OCI-LY3 (cell line): ENCODE data around the gene IQSEC1.

Source experiments
- H2AFZ ChIP-seq: fragments of 200-600, 300-600 bp; shearing (Covaris generic); 2 replicates; pipeline ENCODE4 v1.6.0; 2014; ENCODE audit warnings: antibody characterized with exemption, low read depth, low read length
- H3K27ac ChIP-seq: fragments of 200-600, 300-600 bp; sonication (generic); 2 replicates; pipeline ENCODE4 v1.5.1; 2014; ENCODE audit warnings: mild to moderate bottlenecking, low read length, moderate library complexity, mixed read lengths
- H3K27me3 ChIP-seq: fragments of 200-600, 300-600 bp; sonication (generic); 2 replicates; pipeline ENCODE4 v1.6.1; 2014; ENCODE audit warnings: low read depth, low read length, mixed read lengths
- H3K36me3 ChIP-seq: fragments of 200-600, 300-600 bp; sonication (generic); replicated peaks from 2 replicates; pipeline ENCODE3; 2014; ENCODE audit warnings: low read depth, low read length, mixed read lengths
- H3K4me1 ChIP-seq: fragments of 300-600, 200-600 bp; sonication (generic); 2 replicates; pipeline ENCODE4 v1.6.1; 2014; ENCODE audit warnings: low read length, mixed read lengths
- H3K4me2 ChIP-seq: fragments of 200-600, 300-600 bp; sonication (generic); 2 replicates; pipeline ENCODE4 v1.6.1; 2014; ENCODE audit warnings: low read length, mixed read lengths
- H3K4me3 ChIP-seq: fragments of 300-600, 200-600 bp; sonication (generic); 2 replicates; pipeline ENCODE4 v1.5.1; 2014; ENCODE audit warnings: antibody characterized with exemption, mild to moderate bottlenecking, low read length, moderate library complexity
- H3K79me2 ChIP-seq: fragments of 300-600, 200-600 bp; shearing (Covaris generic); 2 replicates; pipeline ENCODE4 v1.6.1; 2014; ENCODE audit warnings: mild to moderate bottlenecking, low read length, mixed read lengths
- H3K9ac ChIP-seq: fragments of 300-600, 200-600 bp; shearing (Covaris generic); 2 replicates; pipeline ENCODE4 v1.6.0; 2014; ENCODE audit warnings: mild to moderate bottlenecking, low read length, moderate library complexity
- H3K9me3 ChIP-seq: fragments of 200-600, 300-600 bp; shearing (Covaris generic); 2 replicates; pipeline ENCODE4 v1.6.1; 2014; ENCODE audit warnings: low read length, mixed read lengths; ENCODE audit not compliant: insufficient read depth
- H4K20me1 ChIP-seq: fragments of 200-600, 300-600 bp; sonication (generic); 2 replicates; pipeline ENCODE4 v1.6.1; 2016; ENCODE audit warnings: low read length, mixed read lengths; ENCODE audit not compliant: insufficient read depth
- EZH2phosphoT487 ChIP-seq: fragments of 200-600 bp; shearing (Covaris generic); IDR thresholded peaks from 2 replicates; pipeline ENCODE4 v1.6.1; 2018; ENCODE audit warnings: antibody characterized with exemption, mixed run types, low read depth
- TF ChIP-seq, protein P1 (sequence below): fragments of 200-600, 300-600 bp; sonication (generic); IDR thresholded peaks from 2 replicates; pipeline ENCODE4 v1.5.1; 2014; ENCODE audit warnings: antibody characterized with exemption, low read length, low read depth

Gene IQSEC1

DNA sequence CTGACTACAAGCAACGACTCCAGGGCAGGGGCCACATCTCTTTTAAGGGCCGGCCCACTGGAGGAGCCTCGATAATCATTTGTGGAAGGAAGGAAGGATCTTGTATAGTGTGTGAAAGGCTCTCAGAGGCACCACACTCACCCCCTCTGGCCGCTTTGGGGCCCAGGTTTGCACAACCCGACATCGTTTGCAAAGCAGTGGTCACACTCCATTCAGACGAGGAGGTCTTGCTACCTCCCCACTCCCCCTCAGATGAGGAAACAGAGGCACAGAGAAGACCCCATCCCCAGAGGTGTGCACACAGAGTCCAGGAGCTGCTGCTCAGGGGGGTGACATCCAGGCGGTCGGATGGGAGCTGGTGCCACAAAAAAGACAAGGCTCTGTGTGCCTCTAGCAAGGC lies 29.6 kb downstream of the IQSEC1 start:
- H4K20me1 ChIP-seq = no peaks in the 10 kb centered on the region
- H3K36me3 ChIP-seq = no peaks in the 10 kb centered on the region
- no peaks in the 10 kb centered on the region for H3K27me3 ChIP-seq
- H3K9me3 ChIP-seq = no peaks in the 10 kb centered on the region
- no peak overlapping the region for H3K27ac ChIP-seq
- H3K4me1 ChIP-seq = peaks cover 68% of the 10 kb centered on the region
- H3K4me3 ChIP-seq = no peak overlapping the region
- no peak overlapping the region for H3K9ac ChIP-seq
- no peak overlapping the region for H2AFZ ChIP-seq
- TF ChIP-seq, protein P1, sequence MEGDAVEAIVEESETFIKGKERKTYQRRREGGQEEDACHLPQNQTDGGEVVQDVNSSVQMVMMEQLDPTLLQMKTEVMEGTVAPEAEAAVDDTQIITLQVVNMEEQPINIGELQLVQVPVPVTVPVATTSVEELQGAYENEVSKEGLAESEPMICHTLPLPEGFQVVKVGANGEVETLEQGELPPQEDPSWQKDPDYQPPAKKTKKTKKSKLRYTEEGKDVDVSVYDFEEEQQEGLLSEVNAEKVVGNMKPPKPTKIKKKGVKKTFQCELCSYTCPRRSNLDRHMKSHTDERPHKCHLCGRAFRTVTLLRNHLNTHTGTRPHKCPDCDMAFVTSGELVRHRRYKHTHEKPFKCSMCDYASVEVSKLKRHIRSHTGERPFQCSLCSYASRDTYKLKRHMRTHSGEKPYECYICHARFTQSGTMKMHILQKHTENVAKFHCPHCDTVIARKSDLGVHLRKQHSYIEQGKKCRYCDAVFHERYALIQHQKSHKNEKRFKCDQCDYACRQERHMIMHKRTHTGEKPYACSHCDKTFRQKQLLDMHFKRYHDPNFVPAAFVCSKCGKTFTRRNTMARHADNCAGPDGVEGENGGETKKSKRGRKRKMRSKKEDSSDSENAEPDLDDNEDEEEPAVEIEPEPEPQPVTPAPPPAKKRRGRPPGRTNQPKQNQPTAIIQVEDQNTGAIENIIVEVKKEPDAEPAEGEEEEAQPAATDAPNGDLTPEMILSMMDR = no peak
- no peak for TF ChIP-seq EZH2phosphoT487
- 0 out of 2 replicates have a peak, but pooled peaks cover 5% of the 10 kb centered on the region for H3K79me2 ChIP-seq
- no peak overlapping the region for H3K4me2 ChIP-seq

DNA sequence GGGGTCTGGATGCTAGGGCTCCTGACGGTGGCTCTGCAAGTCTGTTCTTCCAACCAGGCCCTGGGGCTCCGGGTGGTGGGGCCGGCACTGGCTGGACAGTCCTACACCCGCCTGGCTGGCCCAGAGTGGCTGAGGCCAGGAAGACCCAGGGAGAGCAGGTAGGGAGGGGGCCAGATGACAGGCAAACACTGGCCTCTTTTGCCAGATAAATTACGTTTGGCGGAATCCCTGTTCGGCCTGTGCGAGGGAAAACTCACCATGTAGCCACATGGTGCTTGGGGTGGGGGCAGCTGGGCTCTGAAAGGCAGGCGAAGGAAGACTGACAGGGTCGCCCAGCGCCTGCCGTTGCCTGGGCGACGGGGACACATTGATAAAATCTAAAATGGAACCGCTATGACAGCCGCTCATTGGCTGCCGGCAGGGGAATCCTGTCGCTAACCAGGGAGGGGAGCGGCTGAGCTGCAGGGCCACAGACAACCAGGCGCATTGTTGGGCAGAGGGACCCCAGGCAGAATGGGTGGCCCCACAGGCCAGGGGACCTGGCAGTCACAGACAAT lies 30.4 kb downstream of the IQSEC1 start:
- Histone ChIP-seq H4K20me1 (no peaks in the 10 kb centered on the region), H3K27ac (no peak overlapping the region), H3K9ac (no peak overlapping the region), H3K4me1 (peaks cover 62% of the 10 kb centered on the region), H3K4me3 (no peak overlapping the region), H3K36me3 (no peaks in the 10 kb centered on the region), H3K9me3 (no peaks in the 10 kb centered on the region), H3K79me2 (0 out of 2 replicates have a peak, but pooled peaks cover 5% of the 10 kb centered on the region), H2AFZ (no peak overlapping the region), H3K4me2 (no peak overlapping the region), H3K27me3 (no peaks in the 10 kb centered on the region)
- TF ChIP-seq, protein P1 = no peak
- TF ChIP-seq EZH2phosphoT487 = no peak

DNA sequence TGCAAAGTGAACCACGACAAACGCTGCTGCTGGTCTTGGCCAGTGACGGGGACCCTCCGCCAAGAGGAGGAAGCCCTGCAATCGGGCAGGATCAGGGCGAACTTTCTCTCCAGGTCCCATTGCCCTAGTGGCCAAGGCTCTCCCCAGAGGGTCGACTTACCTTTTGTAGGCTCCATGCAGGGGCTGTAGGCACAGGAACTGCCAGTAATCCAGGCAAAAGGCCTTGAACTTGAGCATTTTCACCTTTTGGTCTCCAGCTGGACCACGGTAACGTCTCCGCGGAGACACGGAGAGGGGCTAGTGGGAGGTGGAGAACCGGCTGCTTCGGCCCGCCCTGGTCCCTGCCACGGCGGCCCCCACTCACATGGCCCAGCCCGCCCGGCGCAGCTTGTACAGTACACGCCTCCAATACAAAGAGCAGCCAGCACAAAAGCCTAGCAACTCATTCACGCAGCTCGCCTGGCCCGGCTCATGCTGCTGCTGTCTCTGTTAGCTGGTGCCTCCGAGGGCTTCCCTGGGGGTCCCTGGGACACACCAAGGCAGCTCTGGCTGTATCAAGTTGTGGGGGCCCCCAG lies 31.0 kb downstream of the IQSEC1 start:
- Histone ChIP-seq H3K4me2 (no peak overlapping the region), H4K20me1 (no peaks in the 10 kb centered on the region), H3K9ac (no peak overlapping the region), H3K27me3 (no peaks in the 10 kb centered on the region), H3K79me2 (0 out of 2 replicates have a peak, but pooled peaks cover 3% of the 10 kb centered on the region), H3K4me3 (no peak overlapping the region), H2AFZ (no peak overlapping the region), H3K36me3 (no peaks in the 10 kb centered on the region), H3K4me1 (peaks cover 56% of the 10 kb centered on the region), H3K27ac (no peak overlapping the region), H3K9me3 (no peaks in the 10 kb centered on the region)
- TF ChIP-seq EZH2phosphoT487 = no peak

DNA sequence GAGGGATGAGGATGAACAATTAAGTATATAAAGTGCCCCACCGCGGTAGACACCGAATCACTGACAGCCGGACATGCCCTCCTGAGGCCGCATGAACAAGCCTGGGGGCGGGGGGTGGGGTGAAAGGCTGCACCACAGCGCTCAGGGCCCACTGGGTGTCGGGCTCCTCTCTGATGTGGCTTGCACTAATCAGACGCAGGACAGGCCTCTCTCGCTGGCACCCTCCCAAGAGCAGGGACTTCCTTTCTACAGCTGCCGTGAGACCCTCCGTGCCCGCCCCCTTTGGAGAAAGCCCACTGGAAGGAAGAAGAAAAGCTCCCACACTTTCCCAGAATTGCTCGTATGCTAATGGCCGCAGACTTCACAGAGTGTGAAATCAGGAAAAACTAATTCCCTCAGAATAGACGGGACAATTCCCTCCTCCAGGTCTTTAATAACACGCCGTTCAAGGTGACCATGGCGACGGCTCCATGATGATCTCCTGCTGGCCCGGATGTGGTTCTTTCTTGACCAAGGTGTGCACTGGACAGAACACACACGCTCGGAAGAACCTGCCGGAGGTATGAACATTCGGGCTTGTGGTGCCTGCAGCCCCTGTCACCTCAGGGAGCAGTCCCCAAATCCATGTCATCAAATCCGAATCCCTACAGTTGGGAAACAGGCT lies 32.0 kb downstream of the IQSEC1 start:
- H3K4me1 ChIP-seq = peaks cover 47% of the 10 kb centered on the region
- peak overlapping the region; percentile 37 for H3K4me2 ChIP-seq
- H3K9me3 ChIP-seq = no peaks in the 10 kb centered on the region
- H3K9ac ChIP-seq = no peak overlapping the region; the same call in 1 of the 2 replicates
- H3K27me3 ChIP-seq = no peaks in the 10 kb centered on the region
- no peaks in the 10 kb centered on the region for H4K20me1 ChIP-seq
- H3K4me3 ChIP-seq = no peak overlapping the region
- no peak for TF ChIP-seq EZH2phosphoT487
- H3K27ac ChIP-seq = peak overlapping the region; percentile 34; the same call in 1 of the 2 replicates
- H3K36me3 ChIP-seq = no peaks in the 10 kb centered on the region
- no peaks in the 10 kb centered on the region for H3K79me2 ChIP-seq
- H2AFZ ChIP-seq = no peak overlapping the region
